OCI-LY1 (cell line): Measurements from ENCODE around the gene MAP2K2.

ENCODE experiments used
- H2AFZ ChIP-seq: fragments of 200-600 bp; sonication (generic), shearing (Covaris generic); 2 replicates; pipeline ENCODE4 v1.6.0; 2014; ENCODE audit warnings: antibody characterized with exemption, mild to moderate bottlenecking, low read length
- H3F3A ChIP-seq: fragments of 200-600 bp; sonication (generic), shearing (Covaris generic); 2 replicates; pipeline ENCODE4 v1.6.0; 2014; ENCODE audit warnings: mild to moderate bottlenecking, antibody characterized with exemption, low read length, moderate library complexity; ENCODE audit not compliant: insufficient read depth
- H3K27ac ChIP-seq: fragments of 200-600 bp; sonication (generic); 2 replicates; pipeline ENCODE4 v1.5.1; 2014; ENCODE audit warnings: low read length, mixed run types, mild to moderate bottlenecking, low read depth; ENCODE audit not compliant: poor library complexity, severe bottlenecking
- H3K27me3 ChIP-seq: fragments of 200-600 bp; sonication (generic); 2 replicates; pipeline ENCODE4 v1.6.0; 2014; ENCODE audit warnings: antibody characterized with exemption, mild to moderate bottlenecking, low read length, moderate library complexity; ENCODE audit not compliant: insufficient read depth
- H3K36me3 ChIP-seq: fragments of 200-600 bp; sonication (generic); 2 replicates; pipeline ENCODE4 v1.6.1; 2014; ENCODE audit warnings: mild to moderate bottlenecking, antibody characterized with exemption, low read length, moderate library complexity, mixed read lengths; ENCODE audit not compliant: insufficient read depth
- H3K4me1 ChIP-seq: fragments of 200-600 bp; sonication (generic); 2 replicates; pipeline ENCODE4 v1.5.1; 2014; ENCODE audit warnings: mild to moderate bottlenecking, low read length, moderate library complexity; ENCODE audit not compliant: insufficient read depth, severe bottlenecking
- H3K4me2 ChIP-seq: fragments of 200-600 bp; sonication (generic), shearing (Covaris generic); 2 replicates; pipeline ENCODE4 v1.6.1; 2014; ENCODE audit warnings: low read length
- H3K4me3 ChIP-seq: fragments of 200-600 bp; sonication (generic); 2 replicates; pipeline ENCODE4 v1.5.1; 2014; ENCODE audit warnings: low read length, low read depth, mild to moderate bottlenecking, mixed read lengths; ENCODE audit not compliant: poor library complexity, severe bottlenecking
- H3K79me2 ChIP-seq: fragments of 200-600 bp; shearing (Covaris generic); 2 replicates; pipeline ENCODE4 v1.6.1; 2016; ENCODE audit warnings: mixed run types, low read length, mixed read lengths; ENCODE audit not compliant: insufficient read depth
- H3K9ac ChIP-seq: fragments of 200-600 bp; sonication (generic), shearing (Covaris generic); 2 replicates; pipeline ENCODE4 v1.6.1; 2014; ENCODE audit warnings: mild to moderate bottlenecking, low read length, mixed read lengths
- H3K9me2 ChIP-seq: fragments of 200-600 bp; sonication (generic), shearing (Covaris generic); 2 replicates; pipeline ENCODE4 v1.6.1; 2014; ENCODE audit warnings: low read depth, mild to moderate bottlenecking, low read length, mixed read lengths
- H3K9me3 ChIP-seq: fragments of 200-600 bp; shearing (Covaris generic); 2 replicates; pipeline ENCODE4 v1.6.1; 2014; ENCODE audit warnings: low read length, mixed read lengths
- H4K20me1 ChIP-seq: fragments of 200-600 bp; sonication (generic), shearing (Covaris generic); 2 replicates; pipeline ENCODE4 v1.6.0; 2016; ENCODE audit warnings: mild to moderate bottlenecking, low read length; ENCODE audit not compliant: insufficient read depth
- CTCF ChIP-seq: fragments of 200-600 bp; sonication (generic), shearing (Covaris generic); IDR thresholded peaks from 2 replicates; pipeline ENCODE4 v1.5.1; 2017; ENCODE audit warnings: mild to moderate bottlenecking, antibody characterized with exemption, low read length, moderate library complexity, mixed read lengths
- EZH2 ChIP-seq: fragments of 200-600 bp; sonication (generic), shearing (Covaris generic); IDR thresholded peaks from 2 replicates; pipeline ENCODE4 v1.8.0; 2017; ENCODE audit warnings: borderline replicate concordance, mixed run types, mild to moderate bottlenecking, antibody characterized with exemption, low read length, moderate library complexity, mixed read lengths

Gene MAP2K2

DNA sequence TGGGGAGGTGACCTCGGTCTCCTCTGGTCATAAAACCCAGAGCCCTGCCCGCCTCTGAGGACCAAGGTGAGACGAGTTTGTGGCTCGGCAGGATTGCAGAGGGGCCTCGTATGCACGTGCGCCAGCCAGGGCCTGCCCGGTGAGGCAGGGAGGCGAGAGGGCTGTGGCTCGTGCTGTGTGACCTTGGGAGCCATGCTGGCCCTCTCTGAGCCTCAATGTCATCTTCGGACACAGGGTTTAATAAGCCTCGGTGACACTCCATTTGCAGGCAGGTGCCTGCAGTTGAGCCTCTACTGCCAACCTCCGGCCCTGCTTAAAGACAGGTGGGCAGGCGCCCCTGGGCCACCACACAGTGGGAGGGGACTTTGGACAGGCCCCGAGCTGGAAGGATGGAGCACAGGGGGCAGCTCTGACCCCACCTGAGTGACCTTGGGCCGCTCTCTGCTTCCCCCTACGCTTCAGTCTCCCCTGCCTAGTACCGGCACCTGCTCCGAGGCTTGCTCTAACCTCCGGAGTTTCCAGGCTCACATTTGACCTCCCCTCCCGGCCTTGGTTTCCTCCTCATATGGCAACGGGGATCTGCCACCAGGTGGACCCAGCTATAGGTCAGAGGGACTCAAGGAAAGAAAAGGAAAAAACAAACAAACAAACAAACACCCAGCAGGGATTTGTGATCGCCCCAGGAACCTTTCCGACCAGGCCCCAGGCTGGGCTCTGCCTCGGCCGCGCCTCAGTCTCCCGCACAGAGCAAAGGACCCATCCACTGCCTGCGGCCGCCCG, 60.4 kb downstream of the MAP2K2 start:
- Histone ChIP-seq H3F3A (no peaks in the 10 kb centered on the region), H3K9ac (peak overlapping the region; percentile 90), H3K9me3 (no peaks in the 10 kb centered on the region), H3K36me3 (peaks cover 19% of the 10 kb centered on the region), H3K9me2 (no peaks in the 10 kb centered on the region), H3K4me3 (peak overlapping the region; percentile 95), H2AFZ (no peak overlapping the region), H3K27me3 (no peaks in the 10 kb centered on the region), H3K4me2 (peak overlapping the region; percentile 89), H3K27ac (peak overlapping the region; percentile 76), H3K4me1 (peaks cover 65% of the 10 kb centered on the region), H3K79me2 (peaks cover 62% of the 10 kb centered on the region), H4K20me1 (no peaks in the 10 kb centered on the region)
- TF ChIP-seq CTCF = peak; percentile 34
- no peak for TF ChIP-seq EZH2

GRCh38 chr19:4062419-4063368, 61.2 kb downstream of the MAP2K2 start:
- no peaks in the 10 kb centered on the region for H4K20me1 ChIP-seq
- H3K4me3 ChIP-seq = peak overlapping the region; percentile 95
- H3K9me2 ChIP-seq = no peaks in the 10 kb centered on the region
- peak overlapping the region; percentile 90 for H3K9ac ChIP-seq
- H3K36me3 ChIP-seq = peaks cover 19% of the 10 kb centered on the region
- H3K27me3 ChIP-seq = no peaks in the 10 kb centered on the region
- H3F3A ChIP-seq = no peaks in the 10 kb centered on the region
- no peaks in the 10 kb centered on the region for H3K9me3 ChIP-seq
- no peak overlapping the region for H2AFZ ChIP-seq
- peaks cover 57% of the 10 kb centered on the region for H3K4me1 ChIP-seq
- H3K27ac ChIP-seq = peak overlapping the region; percentile 76
- no peak for TF ChIP-seq CTCF
- TF ChIP-seq EZH2 = no peak
- peaks cover 71% of the 10 kb centered on the region for H3K79me2 ChIP-seq
- H3K4me2 ChIP-seq = peak overlapping the region; percentile 89

DNA sequence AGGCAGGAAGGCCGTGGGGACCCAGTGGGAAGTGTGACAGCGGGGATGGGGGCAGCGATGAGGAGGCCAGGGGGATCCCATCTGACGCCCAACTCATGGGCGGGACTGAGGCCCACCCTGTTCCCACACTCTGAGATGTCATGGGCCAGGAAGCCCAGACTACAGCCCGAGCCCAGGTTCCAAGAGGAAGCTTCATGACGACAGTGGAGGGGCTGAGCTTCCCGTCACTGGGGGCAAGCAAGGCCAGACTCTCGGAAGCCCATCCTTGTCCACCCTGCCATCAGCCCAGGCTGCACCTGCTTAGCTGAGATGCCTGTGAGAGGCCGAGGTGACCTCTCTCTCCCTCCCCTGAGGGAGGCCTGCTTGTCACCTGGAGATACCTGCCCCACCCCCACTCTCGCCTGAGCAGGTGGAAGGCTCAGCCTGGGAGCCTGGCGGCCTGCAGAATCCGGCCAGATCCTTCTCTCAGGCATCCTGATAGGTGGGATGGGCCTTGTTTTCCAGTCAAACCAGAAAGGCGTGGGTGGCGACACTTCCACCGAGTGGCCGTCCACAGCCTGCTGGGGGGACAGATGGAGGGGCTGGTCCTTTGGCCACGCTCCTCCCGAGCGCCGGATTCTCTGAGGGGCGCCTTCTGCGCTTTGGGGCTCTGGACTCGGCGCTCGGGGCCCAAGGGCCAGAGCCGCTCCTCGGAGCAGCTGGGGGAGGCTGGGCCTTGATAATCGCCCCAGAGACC, 62.1 kb downstream of the MAP2K2 start:
- peaks cover 19% of the 10 kb centered on the region for H3K36me3 ChIP-seq
- no peaks in the 10 kb centered on the region for H4K20me1 ChIP-seq

More for the DNA sequence above, 62.1 kb downstream of the MAP2K2 start:
- Histone ChIP-seq H3K9me2 (no peaks in the 10 kb centered on the region), H3K9ac (peak overlapping the region; percentile 36; the same call in 1 of the 2 replicates), H3K27ac (peak overlapping the region; percentile 76), H3K4me1 (peaks cover 54% of the 10 kb centered on the region), H3K79me2 (peaks cover 76% of the 10 kb centered on the region), H3K4me2 (peak overlapping the region; percentile 89), H3K27me3 (no peaks in the 10 kb centered on the region), H2AFZ (no peak overlapping the region), H3F3A (no peaks in the 10 kb centered on the region), H3K4me3 (peak overlapping the region; percentile 95), H3K9me3 (no peaks in the 10 kb centered on the region)
- TF ChIP-seq CTCF = no peak
- no peak for TF ChIP-seq EZH2
